ENCODE data around the gene HAS3.

DNA sequence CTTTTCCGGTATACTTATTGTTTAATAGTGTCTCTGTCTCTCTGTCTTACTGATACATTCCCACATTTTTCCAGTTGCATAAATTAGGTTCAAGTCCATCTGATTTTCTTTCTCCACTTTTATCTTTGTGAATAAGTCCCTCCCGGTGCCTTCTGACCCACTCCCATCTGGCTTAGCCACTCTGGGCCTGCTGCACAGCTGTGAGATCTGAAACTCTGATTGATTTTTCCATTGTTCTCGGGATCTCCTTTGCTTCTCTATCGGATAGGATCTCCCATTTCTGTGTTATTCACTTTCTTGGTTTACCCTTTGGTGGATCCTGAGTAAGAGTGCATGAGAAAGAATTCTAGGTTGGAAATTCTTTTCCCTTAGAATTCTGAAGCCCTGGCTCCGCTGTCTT, 35.6 kb downstream of the HAS3 start:
- TF ChIP-seq POLR2AphosphoS5 (IDR thresholded peaks at IDR 0.05; ENCODE audit: low read depth, low read length) (no peak), POLR2A (IDR thresholded peaks at IDR 0.05; ENCODE audit: low read depth, low read length) (no peak)

Measured in GM12892 (cell line).